Suppressor macrophage (primary cell): ENCODE data around the gene MILR1.
"Not testable (repeated sequence)": the region's sequence is repeated elsewhere in the genome, so short reads cannot be mapped to it uniquely, and the experiment has no call there.

Source experiments
- DNase-seq, 4 experiments: peaks; one replicate each; pipeline ENCODE4 v3.0.0-alpha.2; 2020 to 2022

MILR1 gene

GRCh38 chr17:64472564-64472963, 23.6 kb downstream of the MILR1 start:
- DNase-seq: no peak

DNA sequence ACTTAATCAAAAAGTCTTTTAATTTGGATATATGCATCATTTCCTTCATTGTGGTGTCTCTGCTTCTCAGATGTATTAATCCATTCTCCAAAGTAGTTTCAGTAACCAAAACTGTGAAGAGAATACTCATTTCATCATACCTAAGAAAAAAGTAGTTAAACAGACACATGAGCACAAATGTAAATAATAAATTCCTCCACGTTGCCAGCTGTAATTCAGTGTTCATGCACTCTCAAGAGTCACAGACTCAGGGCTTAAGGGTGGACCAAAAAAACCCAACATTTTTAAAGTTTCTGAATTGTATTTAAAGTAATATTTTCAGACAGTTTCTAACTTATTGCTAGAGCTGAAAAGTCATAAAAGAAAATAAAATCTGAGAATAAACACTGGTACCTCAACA, 28.9 kb downstream of the MILR1 start:
- DNase-seq: no peak

DNA sequence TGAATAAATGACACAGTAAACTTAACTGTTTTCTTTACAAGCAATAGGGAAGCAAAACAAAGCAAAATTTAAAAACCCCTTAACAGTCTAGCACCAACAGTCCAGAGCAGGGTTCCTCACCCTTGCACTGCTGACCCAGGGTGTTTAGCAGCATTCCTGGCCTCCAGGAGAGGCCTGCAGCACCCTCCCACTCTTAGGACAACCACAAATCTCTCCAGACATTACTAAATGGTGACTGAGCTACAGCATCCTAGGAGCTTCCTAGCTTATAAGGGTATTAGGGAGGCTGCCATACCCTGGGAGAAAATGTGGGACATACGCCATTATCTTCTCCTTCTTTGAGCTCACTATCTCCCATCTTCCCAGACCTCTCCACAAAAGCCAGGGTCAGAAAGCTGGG, 32.0 kb downstream of the MILR1 start:
- DNase-seq: no peak

- no peak for DNase-seq
Observed at GRCh38 chr17:64484380-64484779, 35.5 kb downstream of the MILR1 start.

DNA sequence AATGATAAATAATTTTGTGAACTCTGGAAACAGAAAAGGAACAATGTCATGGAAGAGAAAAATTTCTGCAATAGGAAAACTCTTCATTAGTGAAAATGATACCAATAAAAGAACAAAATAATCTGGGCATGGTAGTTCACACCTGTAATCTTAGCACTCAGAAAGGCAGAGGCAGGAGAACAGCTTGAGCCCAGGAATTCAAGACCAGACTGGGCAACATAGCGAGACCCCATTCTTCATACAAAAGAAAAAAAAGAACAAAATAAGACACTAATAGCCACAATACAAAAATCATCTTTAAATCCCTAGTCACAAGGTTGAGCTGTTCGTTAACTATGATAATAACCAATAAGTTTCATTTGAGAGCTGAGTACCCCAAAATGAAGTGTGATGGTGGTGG, 39.4 kb downstream of the MILR1 start:
- no peak for DNase-seq

DNA sequence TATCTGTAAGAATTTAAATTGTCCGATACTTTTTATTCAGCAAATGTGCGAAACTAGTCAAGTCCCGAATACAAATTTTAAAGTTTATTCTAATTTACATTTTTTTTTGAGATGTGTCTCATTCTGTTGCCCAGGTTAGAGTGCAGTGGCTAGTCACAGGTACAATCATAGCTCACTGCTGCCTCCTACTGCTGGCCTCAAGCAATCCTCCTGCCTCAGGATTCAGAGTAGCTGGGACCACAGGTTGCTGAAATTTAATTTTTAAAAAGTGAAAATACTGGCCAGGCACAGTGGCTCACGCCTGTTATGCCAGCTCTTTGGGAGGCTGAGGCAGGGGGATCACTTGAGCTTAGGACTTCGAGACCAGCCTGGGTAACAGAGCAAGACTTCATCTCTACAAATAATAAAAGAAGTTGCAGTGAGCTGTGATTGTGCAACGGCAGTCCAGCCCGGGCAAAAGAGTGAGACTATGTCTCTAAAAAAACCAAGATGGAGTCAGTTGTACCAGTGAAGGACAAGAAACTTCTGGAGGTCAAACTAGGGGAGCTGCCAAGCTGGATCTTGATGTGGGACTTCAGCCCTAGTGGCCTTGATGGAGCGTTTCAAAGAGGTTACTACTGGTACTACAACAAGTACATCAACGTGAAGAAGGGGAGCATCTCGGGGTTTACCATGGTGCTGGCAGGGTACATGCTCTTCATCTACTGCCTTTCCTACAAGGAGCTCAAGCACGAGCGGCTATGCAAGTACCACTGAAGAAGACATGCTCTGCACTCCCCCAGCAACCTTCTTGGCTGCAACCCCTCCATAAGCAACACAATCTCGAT, 42.3 kb downstream of the MILR1 start:
- peak; percentile 47 to 74 (median 68) for DNase-seq

GRCh38 chr17:64491994-64492393, 43.1 kb downstream of the MILR1 start:
- DNase-seq: peak in 1 of 4 experiments; percentile 39

DNA sequence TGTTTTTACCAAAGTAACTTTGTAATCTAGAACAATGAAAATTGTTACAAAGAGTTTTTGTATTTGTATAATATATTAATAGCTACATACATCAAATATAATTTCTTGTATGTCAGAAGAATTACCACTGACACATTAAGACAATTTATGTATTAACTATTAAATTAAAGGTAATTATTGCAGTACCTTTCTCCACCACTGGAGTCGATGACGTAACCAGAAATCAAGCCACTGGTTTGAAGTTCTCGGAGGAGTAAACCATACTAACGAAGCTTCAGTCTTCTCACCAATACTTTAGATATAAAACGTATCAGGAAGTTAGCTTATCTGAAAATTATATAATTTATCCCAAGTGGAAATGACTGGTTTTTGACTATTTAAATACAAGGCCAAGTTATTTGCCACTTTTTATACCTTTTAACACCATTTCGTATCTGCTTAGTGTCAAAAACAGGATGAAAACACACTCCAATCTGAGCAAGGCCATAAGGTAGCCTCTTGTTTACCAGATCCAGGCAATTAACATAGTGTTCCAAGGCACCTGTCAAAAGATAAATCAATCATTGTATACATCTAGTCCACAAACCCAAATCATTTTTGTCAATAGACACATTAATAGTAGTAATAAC, 43.7 kb downstream of the MILR1 start:
- DNase-seq: peak; percentile 28 to 55 (median 40)

DNA sequence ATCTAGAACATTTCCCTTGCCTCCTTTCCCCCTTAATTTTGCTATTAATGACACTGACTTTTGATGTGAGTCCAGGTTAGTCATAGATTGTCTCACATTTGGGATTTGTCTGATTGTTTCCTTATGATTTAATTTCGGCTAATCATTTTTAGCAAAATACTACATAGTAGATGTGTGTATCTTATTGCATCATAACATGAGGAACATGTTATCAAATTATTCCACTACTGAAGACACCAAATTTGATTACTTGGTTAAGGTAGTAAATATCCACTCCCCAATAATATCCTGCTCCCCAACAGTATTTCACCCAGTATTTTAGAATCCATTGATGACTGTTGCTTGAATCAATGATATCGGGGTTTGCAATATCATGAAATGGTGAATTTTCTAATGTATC, 45.2 kb downstream of the MILR1 start:
- no peak for DNase-seq

DNA sequence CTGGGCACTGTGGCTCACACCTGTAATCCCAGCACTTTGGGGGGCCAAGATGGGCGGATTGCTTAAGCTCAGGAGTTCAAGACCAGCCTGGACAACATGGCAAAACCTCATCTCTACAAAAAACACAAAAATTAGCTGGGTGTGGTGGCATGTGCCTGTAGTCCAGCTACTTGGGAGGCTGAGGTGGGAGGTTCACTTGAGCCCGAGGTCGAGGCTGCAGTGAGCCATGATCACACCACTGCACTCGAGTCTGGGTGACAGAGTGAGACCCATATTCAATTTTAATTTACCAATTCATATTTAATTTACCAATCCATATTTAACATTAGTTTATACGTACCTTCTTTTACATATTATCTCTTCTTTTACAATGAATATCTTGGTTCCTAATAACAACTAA, 46.4 kb downstream of the MILR1 start:
- not testable (repeated sequence) for DNase-seq

DNA sequence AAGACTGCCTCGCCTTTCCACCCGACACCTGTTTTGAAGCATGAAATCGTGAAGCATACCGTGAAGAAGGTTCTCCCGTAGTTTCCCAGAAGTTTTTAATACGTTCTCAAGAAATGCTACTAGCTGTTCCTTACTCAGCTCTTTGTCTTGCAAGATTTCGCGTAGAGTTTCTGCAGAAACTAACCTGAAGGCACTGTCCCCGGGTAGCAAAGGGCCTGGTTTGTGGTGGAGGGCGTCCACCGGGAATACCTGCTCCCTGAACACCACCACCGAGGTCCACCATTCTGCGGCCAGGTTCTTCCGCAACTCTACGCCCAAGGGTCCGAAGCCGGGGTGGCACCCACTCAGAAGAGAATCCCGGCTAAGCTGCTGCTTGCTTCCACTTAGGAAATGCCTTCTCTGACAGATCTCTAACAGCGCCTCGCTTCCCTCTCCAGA, 47.5 kb downstream of the MILR1 start:
- DNase-seq: peak in 3 of 4 experiments; percentile 61 to 63 (median 62)

DNA sequence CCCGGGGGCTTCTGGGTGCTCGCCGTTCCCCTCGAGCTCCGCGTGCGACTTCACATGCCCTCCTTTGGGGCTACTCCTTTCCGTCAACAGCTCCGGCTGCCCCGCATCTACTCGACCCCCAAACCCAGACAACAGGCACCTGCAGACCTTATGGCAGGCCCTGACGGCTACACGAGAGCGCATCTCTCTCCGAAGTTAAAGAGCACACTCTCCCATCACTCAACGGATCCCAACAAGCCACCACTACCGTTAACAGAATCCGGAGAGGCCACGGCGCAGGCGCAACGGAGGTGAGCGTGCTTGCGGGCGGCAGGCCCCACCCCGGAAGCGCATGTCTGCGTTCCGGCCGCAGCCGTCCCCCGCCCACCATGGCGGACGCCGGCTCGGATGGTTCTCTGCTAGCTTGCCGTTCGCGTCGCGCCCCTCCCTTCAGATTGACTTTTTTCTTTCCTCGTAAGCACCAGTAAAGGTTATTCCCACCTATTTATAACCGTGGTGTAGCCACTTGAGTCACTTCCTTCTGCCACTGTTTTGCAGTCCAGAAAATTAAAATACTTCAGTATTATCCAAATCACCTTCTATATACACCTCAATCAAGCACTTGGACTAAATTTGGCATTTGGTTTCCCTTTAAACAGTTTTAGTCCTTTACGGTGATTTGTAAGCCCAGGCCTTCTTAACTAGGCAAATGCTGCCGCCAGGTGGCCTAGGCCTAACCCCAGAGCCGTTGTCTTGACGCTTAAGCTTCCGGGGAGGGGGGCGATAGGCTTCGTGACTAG, 48.1 kb downstream of the MILR1 start, which contains the start of gene POLG2:
Gene POLG2 (minus strand): TSS at position 269 of the 779 bp plus-strand sequence. CDS start 86 bp downstream, at position 183.
- peak; percentile 96 to 98 (median 98) for DNase-seq

DNA sequence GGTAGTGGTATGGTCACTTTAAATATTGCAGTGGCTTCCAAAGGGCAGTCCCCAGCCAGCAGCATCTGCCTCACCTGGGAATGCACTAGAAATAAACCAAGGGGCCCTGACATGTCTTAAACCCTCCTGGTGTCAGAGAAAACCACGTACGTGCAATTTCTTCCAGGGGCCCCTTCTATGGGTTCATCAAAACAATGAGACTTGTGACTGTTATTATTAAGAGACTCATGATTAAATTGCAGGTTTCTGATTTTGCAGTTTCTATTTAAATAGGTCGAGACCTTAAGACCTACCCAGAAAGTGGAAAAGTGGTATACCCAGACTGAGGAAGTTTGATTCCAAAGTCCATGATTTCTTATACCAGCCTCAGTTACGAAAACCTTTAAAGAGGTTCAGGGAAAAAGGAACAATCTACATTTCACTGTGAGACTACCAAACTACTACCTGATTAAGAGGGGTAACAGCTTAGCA, 48.7 kb downstream of the MILR1 start:
- no peak for DNase-seq

DNA sequence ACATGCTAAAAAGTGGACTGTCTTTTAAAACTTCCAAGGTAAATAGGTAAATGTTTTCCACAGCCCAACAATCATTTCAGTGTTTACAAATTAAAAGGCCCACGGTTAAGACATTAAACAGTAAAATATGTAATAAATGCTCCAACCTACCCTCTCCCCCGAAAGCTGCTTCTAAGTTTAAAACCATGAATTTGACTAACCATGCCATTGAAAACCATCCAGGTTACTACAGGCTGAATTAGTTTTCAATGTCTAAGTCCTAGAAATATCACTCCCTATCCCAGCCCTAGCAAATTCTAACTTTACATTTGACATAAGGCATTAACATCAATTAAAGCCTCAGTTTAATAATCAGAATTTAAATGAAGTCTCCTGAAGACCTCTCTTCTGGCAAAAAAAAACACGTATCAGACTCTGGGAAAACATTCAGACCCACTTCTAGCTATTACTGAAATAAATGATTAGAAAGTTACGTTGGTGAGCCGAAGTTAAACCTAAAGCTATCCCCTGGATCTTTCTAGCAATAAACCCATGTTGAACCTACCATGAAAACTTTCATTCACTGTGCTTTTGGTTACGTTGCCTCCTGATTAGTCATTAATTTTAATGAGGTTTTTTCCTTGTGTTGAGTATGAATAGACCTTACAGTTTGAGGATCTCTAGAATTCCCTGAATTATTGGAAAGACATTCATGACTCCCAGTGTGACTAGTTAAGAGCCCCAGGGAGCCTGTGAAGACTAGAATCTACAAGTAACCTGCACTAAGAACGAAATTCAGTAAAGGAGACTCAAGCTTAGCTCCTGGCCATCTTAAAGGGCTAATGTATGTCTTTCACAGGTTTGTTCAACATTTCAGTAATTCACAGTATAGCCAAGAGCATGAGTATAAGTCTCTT, 49.6 kb downstream of the MILR1 start:
- DNase-seq: peak in 1 of 4 experiments; percentile 9

- DNase-seq: peak in 2 of 4 experiments; percentile 11 to 19
Observed at GRCh38 chr17:64499805-64500486, 51.0 kb downstream of the MILR1 start.

GRCh38 chr17:64500487-64500859, 51.6 kb downstream of the MILR1 start:
- DNase-seq: no peak

GRCh38 chr17:64500862-64501765, 52.2 kb downstream of the MILR1 start:
- no peak for DNase-seq

DNA sequence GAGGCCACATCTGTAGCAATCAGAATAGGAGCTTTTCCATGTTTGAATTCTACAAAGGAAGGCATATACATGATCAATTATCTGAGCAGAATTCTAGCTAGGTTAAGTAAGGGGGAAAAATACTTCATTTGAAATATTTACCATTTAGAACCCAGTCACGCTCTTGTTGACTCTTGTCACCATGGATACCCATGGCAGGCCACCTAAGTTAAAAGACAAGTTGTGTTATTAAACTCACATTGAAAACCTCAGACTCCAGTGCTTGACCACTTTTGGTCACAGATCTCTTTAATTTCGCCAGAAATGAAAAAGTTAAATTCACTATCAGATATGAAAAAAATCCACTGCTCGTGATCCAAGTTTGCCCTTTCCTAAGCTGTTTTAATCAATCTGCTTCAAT, 53.1 kb downstream of the MILR1 start:
- no peak for DNase-seq

- no peak for DNase-seq
Observed at GRCh38 chr17:64502809-64503208, 53.9 kb downstream of the MILR1 start.

- peak in 1 of 4 experiments; percentile 6 for DNase-seq
Observed at GRCh38 chr17:64503341-64503740, 54.4 kb downstream of the MILR1 start.
